GM18519 (cell line): Measurements from ENCODE around the gene GPD2.
"Not testable (repeated sequence)": the region's sequence is repeated elsewhere in the genome, so short reads cannot be mapped to it uniquely, and the experiment has no call there.

Source experiments
- ATAC-seq: cut with Tn5 transposase; IDR thresholded peaks from one replicate; pipeline ENCODE4 v1.9.1; 2021; ENCODE audit warnings: mild to moderate bottlenecking, moderate library complexity; ENCODE audit not compliant: unreplicated experiment, low FRiP score

GPD2 gene

GRCh38 chr2:156473445-156473844, 37.3 kb downstream of the GPD2 start:
- no peak for ATAC-seq

DNA sequence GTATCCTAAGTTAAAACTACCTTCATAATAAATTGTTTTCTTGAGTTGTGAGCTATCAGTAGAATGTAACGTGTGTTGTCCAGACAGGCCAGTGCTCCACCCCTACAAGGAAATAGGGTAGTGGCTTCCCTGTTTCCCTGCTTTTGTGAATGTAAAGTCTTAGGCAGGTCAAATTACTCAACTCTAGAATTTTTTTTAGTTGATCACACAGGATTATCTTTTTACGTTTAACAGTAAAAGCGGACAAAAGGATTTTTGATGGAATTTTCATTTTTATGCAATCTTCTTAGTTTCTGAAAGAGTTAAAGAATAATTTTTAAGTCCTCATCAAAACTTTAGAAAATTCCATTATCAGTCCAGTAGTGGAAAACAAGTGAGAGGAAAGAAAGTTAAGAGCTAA, 38.2 kb downstream of the GPD2 start:
- no peak for ATAC-seq

DNA sequence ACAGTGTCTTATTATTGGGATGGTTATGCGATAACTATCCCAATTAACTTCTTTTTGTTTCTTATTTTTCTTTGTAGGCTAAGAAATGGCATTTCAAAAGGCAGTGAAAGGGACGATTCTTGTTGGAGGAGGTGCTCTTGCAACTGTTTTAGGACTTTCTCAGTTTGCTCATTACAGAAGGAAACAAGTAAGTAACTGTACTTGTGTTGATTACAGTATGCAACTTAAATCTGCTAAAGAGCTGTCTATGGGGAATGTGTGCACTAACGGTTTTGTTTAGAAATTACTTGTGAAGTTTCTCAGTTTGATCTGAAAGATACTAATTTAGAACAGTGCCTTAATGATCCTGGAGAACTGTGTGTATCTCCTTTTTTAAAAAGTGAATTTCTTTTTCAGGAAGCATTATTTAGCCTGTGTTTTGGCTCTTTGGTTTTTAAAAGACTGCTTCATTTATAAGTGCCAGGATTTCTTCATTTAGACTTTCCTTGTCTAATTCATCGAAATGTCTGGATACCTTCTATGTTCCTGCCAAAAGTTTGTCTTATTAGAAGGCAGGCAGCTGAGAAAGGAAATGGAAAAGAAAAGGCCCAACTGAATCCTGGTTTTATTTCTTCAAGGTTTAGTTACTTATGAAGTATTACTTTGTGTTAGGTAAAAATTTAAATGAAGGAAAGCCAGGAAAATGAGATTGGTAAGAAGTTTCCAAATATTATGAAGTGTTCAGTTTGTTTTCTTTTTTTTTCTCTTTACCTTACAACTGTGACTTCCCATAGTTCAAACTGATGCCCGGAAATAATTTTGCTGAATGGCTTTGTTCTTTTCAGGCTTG, 40.1 kb downstream of the GPD2 start:
- ATAC-seq, result peak; percentile 58

DNA sequence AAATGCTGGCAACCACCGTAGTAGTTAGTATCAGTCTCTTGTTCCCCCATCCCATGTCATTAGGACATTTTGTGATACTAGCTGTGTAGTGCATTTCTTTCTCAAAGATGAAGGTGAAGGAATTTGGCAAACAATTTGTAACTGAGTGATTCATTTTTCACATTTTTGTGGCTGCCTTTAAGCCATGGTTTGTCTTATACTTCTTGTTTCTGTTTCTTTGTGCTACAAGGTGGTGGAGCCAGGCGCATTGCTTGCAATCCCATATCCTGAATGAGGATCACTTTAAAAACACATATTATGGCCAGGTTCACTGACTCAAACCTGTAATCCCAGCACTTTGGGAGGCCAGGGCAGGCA, 40.6 kb downstream of the GPD2 start:
- ATAC-seq, result peak; percentile 63

- ATAC-seq, result no peak
Measured at GRCh38 chr2:156480376-156480775, 44.2 kb downstream of the GPD2 start.

GRCh38 chr2:156481312-156481711, 45.1 kb downstream of the GPD2 start:
- ATAC-seq, result no peak

- ATAC-seq, result no peak
Measured at GRCh38 chr2:156483741-156484173, 47.6 kb downstream of the GPD2 start.

DNA sequence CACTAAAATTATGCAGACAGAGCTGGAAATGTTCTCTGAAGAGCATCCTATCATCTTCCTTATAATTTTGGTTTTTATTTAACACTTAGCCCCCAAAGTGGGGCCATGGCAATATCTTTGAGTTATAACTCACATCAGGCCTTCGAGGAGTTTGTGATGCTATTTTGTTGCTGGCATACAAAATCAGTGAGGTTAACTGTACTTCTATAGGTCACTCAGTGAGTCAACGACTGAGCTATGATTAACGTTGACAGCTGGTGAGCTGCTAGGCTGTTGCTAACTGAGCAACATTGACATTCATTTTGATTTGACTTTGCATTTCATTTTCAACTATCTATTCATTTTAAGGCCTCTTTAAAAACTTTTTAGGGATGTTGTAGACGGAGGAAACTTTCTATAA, 50.0 kb downstream of the GPD2 start:
- ATAC-seq, result no peak

GRCh38 chr2:156486614-156487013, 50.4 kb downstream of the GPD2 start:
- ATAC-seq, result no peak

- no peak for ATAC-seq
Measured at GRCh38 chr2:156489195-156489594, 53.0 kb downstream of the GPD2 start.

DNA sequence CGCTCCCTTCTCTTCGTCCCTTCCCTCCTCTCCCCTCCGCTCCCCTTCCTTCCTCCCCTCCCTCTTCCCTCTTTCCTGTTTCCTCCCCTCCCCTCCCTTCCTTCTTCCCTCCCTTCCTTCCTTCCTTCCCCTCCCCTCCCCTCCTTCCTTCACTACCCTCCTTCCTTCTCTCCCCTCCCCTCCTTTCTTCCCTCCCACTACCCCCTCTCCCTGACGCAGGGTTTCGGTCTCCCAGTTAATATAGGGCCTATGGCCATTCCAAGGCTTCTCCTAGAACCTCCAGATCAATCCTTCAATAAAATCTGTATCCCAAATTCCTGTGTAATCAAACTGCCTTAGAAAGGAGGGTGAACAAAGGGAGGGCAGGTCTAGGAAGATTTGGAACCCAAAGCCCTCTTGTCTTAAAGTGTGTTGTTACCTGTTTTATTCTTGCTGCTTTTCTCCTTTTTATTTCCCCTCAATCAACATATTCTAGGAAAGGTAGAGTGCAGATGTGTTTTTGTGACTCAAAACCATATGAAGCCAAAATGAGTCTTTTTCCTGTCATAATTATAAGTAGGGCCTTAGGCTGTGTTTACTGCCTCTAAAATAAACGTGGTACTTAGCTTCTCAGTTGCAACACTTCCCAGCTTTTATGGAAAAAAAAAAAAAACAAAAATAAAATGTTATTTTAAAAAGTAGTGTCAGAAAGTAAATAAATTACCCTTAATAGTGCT, 53.7 kb downstream of the GPD2 start:
- no peak for ATAC-seq

DNA sequence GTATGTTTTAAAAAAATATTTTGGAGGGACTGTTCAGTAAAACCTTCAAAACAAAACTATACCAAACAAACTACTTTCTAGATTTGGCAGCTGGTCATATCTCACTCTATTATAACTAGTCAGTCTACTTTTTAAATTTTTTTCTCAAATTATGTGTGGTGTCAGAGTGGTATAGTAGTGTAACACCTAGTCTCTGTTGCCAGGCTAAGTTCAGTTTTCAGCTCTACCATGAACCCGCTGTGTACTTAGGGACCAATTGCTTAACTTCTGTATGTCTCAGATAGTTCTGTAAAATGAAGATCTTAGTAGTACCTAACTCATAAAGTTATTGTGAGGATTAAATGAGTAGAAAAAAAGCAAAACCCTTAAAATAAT, 54.3 kb downstream of the GPD2 start:
- no peak for ATAC-seq

GRCh38 chr2:156491176-156491575, 55.0 kb downstream of the GPD2 start:
- ATAC-seq, result no peak

DNA sequence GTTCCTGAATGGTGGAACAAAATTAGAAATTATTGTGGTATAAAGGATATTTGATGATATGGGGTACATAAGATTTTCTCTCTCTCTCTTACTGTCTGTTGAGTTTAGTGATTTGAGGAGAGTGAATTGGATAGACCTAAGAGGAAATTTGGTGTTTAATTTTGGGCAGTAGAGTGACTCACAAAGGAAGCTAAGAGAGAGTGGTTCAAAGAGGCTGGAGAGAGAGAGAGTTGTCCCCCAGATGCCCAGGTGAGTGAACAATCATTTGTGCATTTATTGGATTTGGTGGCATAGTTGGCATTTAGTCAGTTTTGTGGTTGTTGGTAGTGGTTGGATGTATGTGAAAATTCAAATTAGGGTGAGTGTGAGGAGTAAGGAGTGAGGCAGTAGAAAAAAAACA, 56.8 kb downstream of the GPD2 start:
- ATAC-seq, result no peak

- ATAC-seq, result not testable (repeated sequence)
Measured at GRCh38 chr2:156495998-156496397, 59.8 kb downstream of the GPD2 start.

GRCh38 chr2:156505696-156506095, 69.5 kb downstream of the GPD2 start:
- peak; percentile 70 for ATAC-seq

DNA sequence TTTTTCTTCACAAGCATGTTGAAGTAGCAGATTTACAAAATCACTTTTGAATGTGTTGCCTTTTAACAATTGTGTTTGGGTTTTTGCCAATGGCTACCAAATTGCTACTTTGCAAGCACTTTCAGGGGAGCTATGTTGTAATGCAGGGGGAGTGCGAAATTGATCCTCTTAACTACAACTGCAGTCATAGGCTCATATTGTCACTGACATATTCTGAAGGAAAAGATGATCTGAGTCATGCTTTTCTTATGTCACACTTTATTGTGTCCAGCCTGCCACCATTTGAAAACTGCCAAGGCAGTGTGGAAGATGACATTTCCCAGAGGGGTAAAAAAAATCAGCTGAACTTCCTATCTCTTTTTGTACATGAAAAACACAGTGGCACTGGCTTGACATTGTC, 74.9 kb downstream of the GPD2 start:
- ATAC-seq, result no peak

- peak; percentile 56 for ATAC-seq
Measured at GRCh38 chr2:156511803-156512202, 75.6 kb downstream of the GPD2 start.

DNA sequence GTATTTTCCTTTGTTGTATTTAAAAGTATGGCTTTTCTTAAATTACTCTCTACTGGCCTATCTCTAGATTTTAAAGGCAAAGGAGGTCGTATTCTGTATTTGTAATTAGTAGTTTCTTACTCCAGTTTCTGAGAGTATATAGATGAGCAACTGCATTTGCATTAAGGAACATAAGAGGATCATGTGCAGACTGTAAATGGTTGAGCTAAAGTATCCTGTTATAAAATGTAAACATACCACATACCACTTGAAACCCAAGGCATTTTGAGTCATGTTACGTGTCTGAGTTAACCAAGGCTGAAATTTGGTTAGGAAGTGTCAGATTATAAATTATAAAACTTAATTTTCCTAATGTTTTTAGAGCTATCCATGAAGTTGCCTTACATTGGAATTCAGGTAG, 76.3 kb downstream of the GPD2 start:
- ATAC-seq, result no peak

- ATAC-seq, result no peak
Measured at GRCh38 chr2:156513219-156513618, 77.0 kb downstream of the GPD2 start.

DNA sequence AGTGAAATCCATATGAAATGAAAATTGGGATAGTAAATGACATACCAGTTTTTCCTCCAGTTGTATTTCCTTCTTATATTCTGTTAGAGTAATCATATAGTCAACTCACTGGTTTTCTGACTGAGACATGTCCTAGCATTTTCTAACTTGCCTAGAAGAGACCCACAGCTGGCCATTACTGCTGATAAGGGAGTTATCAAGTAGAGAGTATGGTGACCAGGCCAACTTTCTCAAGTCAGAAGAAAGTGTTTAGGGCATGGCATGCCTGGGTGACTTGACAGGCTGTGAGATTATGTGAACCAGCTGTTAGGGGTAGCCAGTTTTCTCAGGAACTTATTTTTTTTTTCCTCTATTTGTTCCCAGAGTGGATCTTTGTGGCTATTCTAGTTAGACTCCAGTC, 81.2 kb downstream of the GPD2 start:
- no peak for ATAC-seq

GRCh38 chr2:156518138-156518537, 82.0 kb downstream of the GPD2 start:
- ATAC-seq, result no peak
